ENCODE measurements around the gene PLPP3. TPM values are rescaled to one million over a fixed set of nuclear protein-coding genes. Genes with fewer than 3 reads are reported as not detected.

Gene PLPP3
- total RNA-seq, 6 experiments from 2014 or later, result 47.8 to 118 (median 65.8) TPM

- no peaks in the 10 kb centered on the region for H3K36me3 ChIP-seq
- intact Hi-C loops (cut with DNase I), result no loop called here
- 59% methylated on average over 3 of the region's 3 CpGs for whole genome bisulfite sequencing (ENCODE audit: insufficient coverage, low coverage, low lambda C conversion rate, missing lambda C conversion rate)
- no peak overlapping the region for H3K27ac ChIP-seq
- TF ChIP-seq POLR2A (IDR thresholded peaks at IDR 0.05), result no peak
- TF ChIP-seq CTCF (IDR thresholded peaks at IDR 0.05), result no peak
- H3K4me1 ChIP-seq, result peaks cover 0 to 4% (median under 1%) of the 10 kb centered on the region in 4 donors
- no peaks in the 10 kb centered on the region for H3K27me3 ChIP-seq
- no peak overlapping the region for H3K4me3 ChIP-seq
- H3K9me3 ChIP-seq, result no peaks in the 10 kb centered on the region
- peak in 3 of 4 donors; percentile 44 to 67 (median 45) for ATAC-seq
- DNase-seq, result peak in 1 of 3 donors; percentile 19
Observed at GRCh38 chr1:56590520-56591011, 11.2 kb upstream of the PLPP3 start.

GRCh38 chr1:56589369-56589768, 10.0 kb upstream of the PLPP3 start:
- DNase-seq, result no peak
- Histone ChIP-seq H3K27me3 (no peaks in the 10 kb centered on the region), H3K27ac (no peak overlapping the region), H3K4me3 (no peak overlapping the region), H3K36me3 (no peaks in the 10 kb centered on the region), H3K4me1 (peaks cover 0 to 11% (median 2%) of the 10 kb centered on the region in 4 donors), H3K9me3 (no peaks in the 10 kb centered on the region)
- TF ChIP-seq POLR2A (IDR thresholded peaks at IDR 0.05) (no peak), CTCF (IDR thresholded peaks at IDR 0.05) (no peak)
- no peak for ATAC-seq
- WGBS (ENCODE audit: insufficient coverage, low coverage, low lambda C conversion rate, missing lambda C conversion rate), result 97% methylated on average over 2 of the region's 2 CpGs
- intact Hi-C loops (cut with DNase I), result loop anchor here in 1 of 2 donors (10.0 kb wide), 1 partner anchor 1215 kb away; no protein-coding TSS in a partner anchor

GRCh38 chr1:56586502-56586901, 7.1 kb upstream of the PLPP3 start:
- ATAC-seq (no peak), DNase-seq (no peak)
- Histone ChIP-seq H3K36me3 (no peaks in the 10 kb centered on the region), H3K9me3 (no peaks in the 10 kb centered on the region), H3K27ac (no peak overlapping the region), H3K27me3 (no peaks in the 10 kb centered on the region), H3K4me3 (no peak overlapping the region), H3K4me1 (peaks cover 0 to 15% (median 2%) of the 10 kb centered on the region in 4 donors)
- intact Hi-C loops (cut with DNase I), result loop anchor here in 1 of 2 donors (10.0 kb wide), 1 partner anchor 1212 kb away; no protein-coding TSS in a partner anchor
- WGBS (ENCODE audit: insufficient coverage, low coverage, low lambda C conversion rate, missing lambda C conversion rate), result 93% methylated on average over 2 of the region's 5 CpGs
- TF ChIP-seq CTCF (IDR thresholded peaks at IDR 0.05), result no peak
- TF ChIP-seq POLR2A (IDR thresholded peaks at IDR 0.05), result no peak

- H3K27ac ChIP-seq, result no peak overlapping the region
- TF ChIP-seq CTCF (IDR thresholded peaks at IDR 0.05), result no peak
- TF ChIP-seq POLR2A (IDR thresholded peaks at IDR 0.05), result no peak
- no peaks in the 10 kb centered on the region for H3K27me3 ChIP-seq
- intact Hi-C loops (cut with DNase I), result loop anchor here in 1 of 2 donors (10.0 kb wide), 1 partner anchor 1211 kb away; no protein-coding TSS in a partner anchor
- peak in 1 of 4 donors; percentile 20 for ATAC-seq
- 47% methylated on average over 5 of the region's 5 CpGs for WGBS (ENCODE audit: insufficient coverage, low coverage, low lambda C conversion rate, missing lambda C conversion rate)
- H3K9me3 ChIP-seq, result no peaks in the 10 kb centered on the region
- no peaks in the 10 kb centered on the region for H3K36me3 ChIP-seq
- no peak overlapping the region for H3K4me3 ChIP-seq
- H3K4me1 ChIP-seq, result peaks cover 0 to 15% (median 2%) of the 10 kb centered on the region in 4 donors
- DNase-seq, result no peak
Observed at GRCh38 chr1:56585985-56586384, 6.6 kb upstream of the PLPP3 start.

All from right lobe of liver (tissue), 6 donors.